ENCODE results near the gene TXNDC11. TPM values are rescaled to one million over a fixed set of nuclear protein-coding genes. Genes with fewer than 3 reads are reported as not detected.
"Not testable (repeated sequence)": the region's sequence is repeated elsewhere in the genome, so short reads cannot be mapped to it uniquely, and the experiment has no call there.

TXNDC11 gene, protein sequence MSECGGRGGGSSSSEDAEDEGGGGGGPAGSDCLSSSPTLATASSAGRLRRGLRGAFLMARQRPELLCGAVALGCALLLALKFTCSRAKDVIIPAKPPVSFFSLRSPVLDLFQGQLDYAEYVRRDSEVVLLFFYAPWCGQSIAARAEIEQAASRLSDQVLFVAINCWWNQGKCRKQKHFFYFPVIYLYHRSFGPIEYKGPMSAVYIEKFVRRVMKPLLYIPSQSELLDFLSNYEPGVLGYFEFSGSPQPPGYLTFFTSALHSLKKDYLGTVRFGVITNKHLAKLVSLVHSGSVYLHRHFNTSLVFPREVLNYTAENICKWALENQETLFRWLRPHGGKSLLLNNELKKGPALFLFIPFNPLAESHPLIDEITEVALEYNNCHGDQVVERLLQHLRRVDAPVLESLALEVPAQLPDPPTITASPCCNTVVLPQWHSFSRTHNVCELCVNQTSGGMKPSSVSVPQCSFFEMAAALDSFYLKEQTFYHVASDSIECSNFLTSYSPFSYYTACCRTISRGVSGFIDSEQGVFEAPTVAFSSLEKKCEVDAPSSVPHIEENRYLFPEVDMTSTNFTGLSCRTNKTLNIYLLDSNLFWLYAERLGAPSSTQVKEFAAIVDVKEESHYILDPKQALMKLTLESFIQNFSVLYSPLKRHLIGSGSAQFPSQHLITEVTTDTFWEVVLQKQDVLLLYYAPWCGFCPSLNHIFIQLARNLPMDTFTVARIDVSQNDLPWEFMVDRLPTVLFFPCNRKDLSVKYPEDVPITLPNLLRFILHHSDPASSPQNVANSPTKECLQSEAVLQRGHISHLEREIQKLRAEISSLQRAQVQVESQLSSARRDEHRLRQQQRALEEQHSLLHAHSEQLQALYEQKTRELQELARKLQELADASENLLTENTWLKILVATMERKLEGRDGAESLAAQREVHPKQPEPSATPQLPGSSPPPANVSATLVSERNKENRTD
- total RNA-seq, result 10 to 100 TPM; 34.3 to 39.0 (median 35.5) TPM

GRCh38 chr16:11742536-11743307, at the start of gene TXNDC11:
TXNDC11 (minus strand) TSS chr16:11742857; CDS start chr16:11742730, 127 bp downstream.
- Mint-ChIP-seq H3K4me3 (peak within 1 kb of the TSS; percentile 95), H3K9me3 (no peaks in the 10 kb centered on the region), H3K27me3 (ENCODE audit: low read depth) (no peaks in the 10 kb centered on the region), H3K4me1 (ENCODE audit: low read depth) (peaks cover 47% of the 10 kb centered on the region), H3K36me3 (ENCODE audit: insufficient read depth) (peaks cover 7% of the 10 kb centered on the region)
- ATAC-seq, result peak; percentile 95 to 96
- DNase-seq, result peak; percentile 99

GRCh38 chr16:11791144-11791828, 48.6 kb upstream of the TXNDC11 start:
- Mint-ChIP-seq H3K36me3 (ENCODE audit: insufficient read depth) (peaks cover 17% of the 10 kb centered on the region), H3K9me3 (no peaks in the 10 kb centered on the region), H3K4me3 (peak overlapping the region; percentile 4), H3K27me3 (ENCODE audit: low read depth) (no peaks in the 10 kb centered on the region), H3K4me1 (ENCODE audit: low read depth) (peaks cover 81% of the 10 kb centered on the region)
- DNase-seq, result no peak
- peak in 1 of 2 donors; percentile 6 for ATAC-seq

DNA sequence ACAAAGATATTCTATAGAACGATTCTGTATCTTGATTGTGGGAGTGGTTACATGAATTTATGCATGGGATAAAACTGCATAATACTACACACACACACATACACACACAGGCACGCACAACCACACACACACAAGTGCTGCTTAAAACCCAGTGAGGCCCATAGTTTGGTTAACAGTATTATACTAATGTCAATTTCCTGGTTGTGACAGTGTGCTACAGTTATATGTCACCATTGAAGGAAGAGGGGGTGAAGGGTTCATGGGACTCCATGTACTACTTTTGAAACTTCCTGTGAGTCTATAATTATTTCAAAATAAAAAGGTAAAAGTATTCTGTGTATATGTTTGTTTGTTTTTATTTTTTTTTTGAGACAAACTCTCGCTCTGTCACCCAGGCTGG, 46.3 kb upstream of the TXNDC11 start:
- Mint-ChIP-seq H3K27me3 (ENCODE audit: low read depth) (no peaks in the 10 kb centered on the region), H3K9me3 (no peaks in the 10 kb centered on the region), H3K4me1 (ENCODE audit: low read depth) (peaks cover 74% of the 10 kb centered on the region), H3K4me3 (no peak overlapping the region), H3K36me3 (ENCODE audit: insufficient read depth) (peaks cover 11% of the 10 kb centered on the region)
- DNase-seq (no peak), ATAC-seq (no peak)

- ATAC-seq; H3K4me3 Mint-ChIP-seq; DNase-seq; H3K27me3 Mint-ChIP-seq (ENCODE audit: low read depth); H3K9me3 Mint-ChIP-seq: not testable (repeated sequence)
- Mint-ChIP-seq H3K36me3 (ENCODE audit: insufficient read depth) (peaks cover 12% of the 10 kb centered on the region), H3K4me1 (ENCODE audit: low read depth) (peaks cover 75% of the 10 kb centered on the region)
These were observed 42.4 kb upstream of the TXNDC11 start for GRCh38 chr16:11784980-11785599.

DNA sequence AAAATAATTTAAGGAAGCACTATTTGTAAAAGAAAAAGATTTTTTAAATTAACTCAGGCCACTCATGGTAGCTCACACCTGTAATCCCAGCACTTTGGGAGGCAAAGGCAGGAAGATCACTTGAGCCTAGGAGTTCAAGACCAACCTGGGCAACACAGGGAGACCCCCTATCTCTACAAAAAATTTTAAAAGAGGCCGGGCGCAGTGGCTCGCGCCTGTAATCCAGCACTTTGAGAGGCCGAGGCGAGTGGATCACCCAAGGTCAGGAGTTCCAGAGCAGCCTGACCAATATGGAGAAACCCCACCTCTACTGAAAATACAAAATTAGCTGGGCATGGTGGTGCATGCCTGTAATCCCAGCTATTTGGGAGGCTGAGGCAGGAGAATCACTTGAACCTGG, 41.7 kb upstream of the TXNDC11 start:
- peaks cover 73% of the 10 kb centered on the region for H3K4me1 Mint-ChIP-seq (ENCODE audit: low read depth)
- H3K4me3 Mint-ChIP-seq; H3K9me3 Mint-ChIP-seq; DNase-seq; ATAC-seq; H3K27me3 Mint-ChIP-seq (ENCODE audit: low read depth): not testable (repeated sequence)
- H3K36me3 Mint-ChIP-seq (ENCODE audit: insufficient read depth), result peaks cover 15% of the 10 kb centered on the region

- Mint-ChIP-seq H3K36me3 (ENCODE audit: insufficient read depth) (peaks cover 16% of the 10 kb centered on the region), H3K4me3 (peak overlapping the region; percentile 78), H3K4me1 (ENCODE audit: low read depth) (peaks cover 72% of the 10 kb centered on the region), H3K9me3 (no peaks in the 10 kb centered on the region), H3K27me3 (ENCODE audit: low read depth) (no peaks in the 10 kb centered on the region)
- DNase-seq (no peak), ATAC-seq (no peak)
These were observed 41.3 kb upstream of the TXNDC11 start for GRCh38 chr16:11784038-11784369.

- H3K4me3 Mint-ChIP-seq, result peak overlapping the region; percentile 78
- H3K36me3 Mint-ChIP-seq (ENCODE audit: insufficient read depth), result peaks cover 16% of the 10 kb centered on the region
- H3K27me3 Mint-ChIP-seq (ENCODE audit: low read depth), result no peaks in the 10 kb centered on the region
- ATAC-seq (peak; percentile 89 to 91), DNase-seq (peak; percentile 21)
- H3K4me1 Mint-ChIP-seq (ENCODE audit: low read depth), result peaks cover 68% of the 10 kb centered on the region
- no peaks in the 10 kb centered on the region for H3K9me3 Mint-ChIP-seq
These were observed 40.8 kb upstream of the TXNDC11 start for GRCh38 chr16:11783319-11784037.

DNA sequence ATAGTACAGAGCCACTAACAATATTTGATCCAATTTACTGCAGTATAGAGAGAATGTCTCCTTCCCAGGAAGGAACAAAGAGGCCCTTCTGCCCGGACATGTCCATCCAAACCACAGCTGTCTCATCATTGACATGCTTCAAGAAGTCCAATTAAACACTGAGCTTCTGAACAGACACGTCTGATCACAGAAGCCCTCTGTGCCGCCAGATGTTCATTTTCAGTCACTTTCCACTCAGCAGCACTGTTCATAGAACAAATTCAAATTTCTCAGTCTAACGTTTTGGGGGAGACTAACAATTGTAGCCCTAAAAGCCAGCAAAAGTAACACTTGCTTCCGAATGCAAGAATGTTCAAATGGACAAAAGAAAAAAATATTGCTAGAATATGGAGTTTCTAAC, 39.1 kb upstream of the TXNDC11 start:
- peak overlapping the region; percentile 48 for H3K4me3 Mint-ChIP-seq
- no peaks in the 10 kb centered on the region for H3K9me3 Mint-ChIP-seq
- DNase-seq (no peak), ATAC-seq (no peak)
- H3K4me1 Mint-ChIP-seq (ENCODE audit: low read depth), result peaks cover 53% of the 10 kb centered on the region
- no peaks in the 10 kb centered on the region for H3K27me3 Mint-ChIP-seq (ENCODE audit: low read depth)
- H3K36me3 Mint-ChIP-seq (ENCODE audit: insufficient read depth), result peaks cover 17% of the 10 kb centered on the region

- H3K27me3 Mint-ChIP-seq (ENCODE audit: low read depth), result no peaks in the 10 kb centered on the region
These were observed 38.5 kb upstream of the TXNDC11 start for GRCh38 chr16:11780991-11781680.

GRCh38 chr16:11779074-11779473, 36.4 kb upstream of the TXNDC11 start:
- ATAC-seq (no peak), DNase-seq (no peak)
- Mint-ChIP-seq H3K36me3 (ENCODE audit: insufficient read depth) (peaks cover 21% of the 10 kb centered on the region), H3K9me3 (no peaks in the 10 kb centered on the region), H3K4me3 (no peak overlapping the region), H3K27me3 (ENCODE audit: low read depth) (no peaks in the 10 kb centered on the region), H3K4me1 (ENCODE audit: low read depth) (peaks cover 38% of the 10 kb centered on the region)

More at GRCh38 chr16:11780991-11781680, 38.5 kb upstream of the TXNDC11 start:
- DNase-seq, result no peak
- Mint-ChIP-seq H3K36me3 (ENCODE audit: insufficient read depth) (peaks cover 16% of the 10 kb centered on the region), H3K4me3 (no peak overlapping the region), H3K4me1 (ENCODE audit: low read depth) (peaks cover 46% of the 10 kb centered on the region), H3K9me3 (no peaks in the 10 kb centered on the region)
- ATAC-seq, result no peak

DNA sequence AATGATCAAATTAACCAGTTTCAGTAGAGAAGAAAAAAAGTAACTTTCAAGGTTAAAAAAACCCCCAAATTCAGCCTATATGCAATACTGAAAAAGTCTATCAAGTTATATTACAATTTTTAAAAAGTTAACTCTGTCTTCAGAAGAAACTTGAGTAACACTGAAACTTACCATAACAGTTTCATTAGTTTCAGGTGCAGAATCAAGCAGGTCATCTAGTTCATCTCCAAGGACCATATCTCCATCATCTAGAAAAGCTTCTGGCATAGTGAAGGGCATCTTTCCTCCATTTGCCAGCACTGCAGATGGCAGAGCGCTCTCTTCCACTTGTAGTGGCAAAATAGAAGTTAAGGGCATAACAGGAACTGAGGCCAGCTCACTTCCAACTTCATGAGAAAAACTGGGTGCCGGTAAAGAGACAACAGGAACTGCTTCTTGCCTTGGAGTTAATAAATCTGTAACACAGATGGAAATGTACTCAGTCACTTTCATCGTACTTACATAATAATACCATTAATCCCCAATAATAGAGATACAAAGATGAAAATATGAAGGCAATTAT, 31.5 kb upstream of the TXNDC11 start:
- H3K4me3 Mint-ChIP-seq, result no peak overlapping the region
- no peaks in the 10 kb centered on the region for H3K9me3 Mint-ChIP-seq
- no peaks in the 10 kb centered on the region for H3K27me3 Mint-ChIP-seq (ENCODE audit: low read depth)
- peaks cover 29% of the 10 kb centered on the region for H3K36me3 Mint-ChIP-seq (ENCODE audit: insufficient read depth)
- ATAC-seq (no peak), DNase-seq (no peak)
- H3K4me1 Mint-ChIP-seq (ENCODE audit: low read depth), result peaks cover 7% of the 10 kb centered on the region

DNA sequence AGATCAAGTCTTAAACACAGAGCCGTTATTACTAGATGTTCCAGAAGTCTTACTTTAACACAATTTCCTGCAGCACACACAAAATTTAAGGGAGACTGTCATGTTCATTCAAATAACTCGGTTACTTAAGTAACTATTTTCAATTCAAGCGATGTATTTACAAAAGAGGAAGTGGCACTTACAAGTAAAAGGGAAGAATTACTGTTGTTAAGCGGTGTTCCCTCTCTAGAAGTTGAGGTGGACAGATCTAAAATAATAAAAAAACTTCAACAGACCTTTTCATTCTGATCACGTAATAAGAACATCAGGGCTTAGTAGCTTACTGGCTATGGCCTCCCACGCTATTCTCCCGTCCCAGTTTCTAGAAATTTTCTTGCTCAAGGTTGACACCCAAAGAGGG, 26.2 kb upstream of the TXNDC11 start:
- Mint-ChIP-seq H3K4me1 (ENCODE audit: low read depth) (peaks cover 9% of the 10 kb centered on the region), H3K27me3 (ENCODE audit: low read depth) (no peaks in the 10 kb centered on the region), H3K9me3 (no peaks in the 10 kb centered on the region), H3K36me3 (ENCODE audit: insufficient read depth) (peaks cover 38% of the 10 kb centered on the region), H3K4me3 (no peak overlapping the region)
- ATAC-seq (no peak), DNase-seq (no peak)
